Keratinocyte (primary cell): ENCODE results near the gene SLCO2B1. TPM values are rescaled to one million over a fixed set of nuclear protein-coding genes. Genes with fewer than 3 reads are reported as not detected.

Experiments
- DNase-seq: peaks from one replicate; pipeline ENCODE4 v3.0.0-alpha.2; 2011; ENCODE audit warnings: low read depth, missing footprints, low spot score
- FAIRE-seq: peaks from 2 replicates; lab custom pipeline; 2011; peaks lifted over from hg19 to GRCh38; lab: Jason Lieb, UNC
- H2AFZ ChIP-seq: 2 replicates; pipeline ENCODE4 v1.6.0; 2012; ENCODE audit warnings: low read length, control low read depth, inconsistent platforms; ENCODE audit not compliant: control insufficient read depth
- H3K27ac ChIP-seq: 2 replicates; pipeline ENCODE4 v1.5.1; 2011; ENCODE audit warnings: low read length; ENCODE audit not compliant: control insufficient read depth, insufficient read depth
- H3K27me3 ChIP-seq: 3 replicates; pipeline ENCODE4 v1.6.0; 2011; ENCODE audit warnings: low read length; ENCODE audit not compliant: control insufficient read depth, insufficient read depth; ENCODE audit errors: extremely low read depth
- H3K36me3 ChIP-seq, 2 experiments: 2 replicates in 1 of 2; 3 replicates in 1 of 2; pipeline ENCODE4 v1.5.1; 2011; ENCODE audit warnings: low read length in 2 of 2, mild to moderate bottlenecking in 1 of 2; ENCODE audit not compliant: control insufficient read depth in 2 of 2, insufficient read depth in 2 of 2; ENCODE audit errors: extremely low read depth in 1 of 2
- H3K4me1 ChIP-seq: 3 replicates; pipeline ENCODE4 v1.5.1; 2011; ENCODE audit warnings: low read length; ENCODE audit not compliant: control insufficient read depth, insufficient read depth; ENCODE audit errors: extremely low read depth
- H3K4me2 ChIP-seq: 3 replicates; pipeline ENCODE4 v1.6.0; 2011; ENCODE audit warnings: low read depth, low read length; ENCODE audit not compliant: control insufficient read depth, insufficient read depth; ENCODE audit errors: extremely low read depth
- H3K4me3 ChIP-seq, 3 experiments: fragments of 200-600 bp in 1 of 3; sonication (generic) in 1 of 3; 2 replicates in 2 of 3; 3 replicates in 1 of 3; pipeline ENCODE4 v1.5.1; 2011 to 2016; ENCODE audit warnings: low read length in 3 of 3, mild to moderate bottlenecking in 3 of 3, control low read depth in 2 of 3, inconsistent platforms in 1 of 3, low read depth in 1 of 3, mixed read lengths in 1 of 3, mixed run types in 1 of 3, moderate library complexity in 1 of 3; ENCODE audit not compliant: control insufficient read depth in 2 of 3, insufficient read depth in 2 of 3; ENCODE audit errors: extremely low read depth in 1 of 3
- H3K79me2 ChIP-seq: 2 replicates; pipeline ENCODE4 v1.6.0; 2012; ENCODE audit warnings: low read length; ENCODE audit not compliant: control insufficient read depth, insufficient read depth
- H3K9ac ChIP-seq: 3 replicates; pipeline ENCODE4 v1.6.0; 2011; ENCODE audit warnings: low read length; ENCODE audit not compliant: control insufficient read depth, insufficient read depth; ENCODE audit errors: extremely low read depth
- H3K9me1 ChIP-seq: 3 replicates; pipeline ENCODE4 v1.6.0; 2011; ENCODE audit warnings: low read length; ENCODE audit not compliant: control insufficient read depth, insufficient read depth; ENCODE audit errors: extremely low read depth
- H3K9me3 ChIP-seq: 2 replicates; pipeline ENCODE4 v1.5.1; 2012; ENCODE audit warnings: low read depth, low read length; ENCODE audit not compliant: control insufficient read depth
- H4K20me1 ChIP-seq: 3 replicates; pipeline ENCODE4 v1.6.0; 2011; ENCODE audit warnings: low read length; ENCODE audit not compliant: control insufficient read depth, insufficient read depth; ENCODE audit errors: extremely low read depth
- CTCF ChIP-seq, 3 experiments: IDR thresholded peaks in 1 of 3; conservative IDR thresholded peaks in 1 of 3; optimal IDR thresholded peaks in 1 of 3; 2 replicates in 2 of 3; 3 replicates in 1 of 3; pipeline versions ENCODE3 to v1.5.1; 2011; ENCODE audit warnings: low read length in 3 of 3, mild to moderate bottlenecking in 3 of 3, moderate library complexity in 2 of 3, control low read depth in 1 of 3, inconsistent platforms in 1 of 3; ENCODE audit not compliant: insufficient read depth in 2 of 3; ENCODE audit errors: extremely low read depth in 1 of 3
- EZH2 ChIP-seq: IDR thresholded peaks from one replicate; pipeline ENCODE4 v1.6.1; 2012; ENCODE audit warnings: inconsistent platforms, mild to moderate bottlenecking, low read length, moderate library complexity
- dilution Hi-C: fragments of 300-500 bp; cut with MboI; formaldehyde crosslinking; loops from one replicate; pipeline ENCODE4 v1.7.0; 2020; ENCODE audit warnings: low sequenced_read_pairs; ENCODE audit not compliant: extremely low pct_ligation_motif_present
- polyA plus RNA-seq, 5 experiments: library from polyadenylated mRNA; depleted of rRNA in 3 of 5; stranded (reverse) in 3 of 5; stranded (forward) in 1 of 5; unstranded in 1 of 5; fragments of >200 nt; gene quantifications; 1 replicate in 1 of 5; 2 replicates in 3 of 5; 3 replicates in 1 of 5; pipeline versions ENCODE4 v1.2.1 to v1.2.3, GENCODE V29; 2011 to 2012; ENCODE audit warnings: missing spikeins in 2 of 5, low read depth in 1 of 5, low replicate concordance in 1 of 5

Gene SLCO2B1
- polyA plus RNA-seq, 1 donor (not counting 4 experiments of a cell fraction or from before 2014, with no cell fraction given) = not detected

GRCh38 chr11:75204012-75204674 is 53.2 kb downstream of the SLCO2B1 start:
- H3K9me1 ChIP-seq = no peaks in the 10 kb centered on the region

GRCh38 chr11:75204685-75205563 is 54.0 kb downstream of the SLCO2B1 start:
- Histone ChIP-seq H3K4me1 (no peaks in the 10 kb centered on the region), H3K79me2 (no peaks in the 10 kb centered on the region), H3K9me3 (no peaks in the 10 kb centered on the region), H3K4me2 (no peak overlapping the region), H3K9ac (no peak overlapping the region), H3K27ac (no peak overlapping the region), H3K36me3 (no peaks in the 10 kb centered on the region), H3K9me1 (no peaks in the 10 kb centered on the region), H3K27me3 (peaks cover 27% of the 10 kb centered on the region), H4K20me1 (peaks cover 2% of the 10 kb centered on the region), H3K4me3 (no peak overlapping the region), H2AFZ (no peak overlapping the region)
- dilution Hi-C loops = loop anchor here (25.0 kb wide), 1 partner anchor 168 kb away; no protein-coding TSS in a partner anchor
- TF ChIP-seq EZH2 (no peak), CTCF (optimal IDR thresholded peaks at IDR 0.05 in 1 of 3, IDR thresholded peaks at IDR 0.05 in 1 of 3, conservative IDR thresholded peaks at IDR 0.05 in 1 of 3; ENCODE audit: extremely low read depth in 1 of 3, insufficient read depth in 2 of 3, low read length in 3 of 3) (peak; percentile 88 to 93 (median 89))
- FAIRE-seq (no peak), DNase-seq (peak; percentile 49)

More at GRCh38 chr11:75204012-75204674, 53.2 kb downstream of the SLCO2B1 start:
- dilution Hi-C loops = loop anchor here (25.0 kb wide), 1 partner anchor 167 kb away; no protein-coding TSS in a partner anchor
- FAIRE-seq (no peak), DNase-seq (no peak)
- Histone ChIP-seq H3K36me3 (no peaks in the 10 kb centered on the region), H3K9ac (no peak overlapping the region), H4K20me1 (peaks cover 2% of the 10 kb centered on the region), H3K27me3 (peaks cover 32% of the 10 kb centered on the region), H2AFZ (no peak overlapping the region), H3K4me2 (no peak overlapping the region), H3K4me1 (no peaks in the 10 kb centered on the region), H3K27ac (no peak overlapping the region), H3K4me3 (no peak overlapping the region), H3K9me3 (no peaks in the 10 kb centered on the region), H3K79me2 (no peaks in the 10 kb centered on the region)
- TF ChIP-seq EZH2 = no peak
- TF ChIP-seq CTCF (optimal IDR thresholded peaks at IDR 0.05 in 1 of 3, IDR thresholded peaks at IDR 0.05 in 1 of 3, conservative IDR thresholded peaks at IDR 0.05 in 1 of 3; ENCODE audit: extremely low read depth in 1 of 3, insufficient read depth in 2 of 3, low read length in 3 of 3) = no peak
